NCI-H774 (cell line): ENCODE results near the gene RSKR.
"Not testable (repeated sequence)": the region's sequence is repeated elsewhere in the genome, so short reads cannot be mapped to it uniquely, and the experiment has no call there.

Experiments
- DNase-seq: peaks from one replicate; lab custom pipeline; 2025; lab: John Stamatoyannopoulos, UW

Gene RSKR

GRCh38 chr17:28622186-28622585, 8.2 kb upstream of the RSKR start:
- no peak for DNase-seq

GRCh38 chr17:28620010-28620409, 6.0 kb upstream of the RSKR start:
- DNase-seq = no peak

GRCh38 chr17:28618464-28618863, 4.5 kb upstream of the RSKR start:
- no peak for DNase-seq

GRCh38 chr17:28616281-28616680, 2.3 kb upstream of the RSKR start:
- DNase-seq = no peak

GRCh38 chr17:28615260-28615940, 1.4 kb upstream of the RSKR start:
- DNase-seq = peak; percentile 43

- DNase-seq = no peak
Observed at GRCh38 chr17:28612936-28613872, 781 bp downstream of the RSKR start.

- no peak for DNase-seq
Observed at GRCh38 chr17:28612531-28612930, 1.5 kb downstream of the RSKR start.

- DNase-seq = no peak
Observed at GRCh38 chr17:28610376-28610775, 3.6 kb downstream of the RSKR start.

GRCh38 chr17:28604031-28604430, 10.0 kb downstream of the RSKR start:
- not testable (repeated sequence) for DNase-seq

- peak; percentile 76 for DNase-seq
Observed at GRCh38 chr17:28599311-28600184, 14.4 kb downstream of the RSKR start.

GRCh38 chr17:28598799-28599310, 15.1 kb downstream of the RSKR start, which contains the start of gene SPAG5:
TSS of gene SPAG5 (minus strand) at chr17:28599025. CDS start at chr17:28598946, 79 bp downstream.
- DNase-seq = peak; percentile 97

GRCh38 chr17:28598389-28598788, 15.6 kb downstream of the RSKR start:
- DNase-seq = no peak

- DNase-seq = no peak
Observed at GRCh38 chr17:28597606-28598383, 16.2 kb downstream of the RSKR start.

GRCh38 chr17:28592260-28592659, 21.7 kb downstream of the RSKR start:
- DNase-seq = no peak

GRCh38 chr17:28585851-28586250, 28.1 kb downstream of the RSKR start:
- DNase-seq = no peak

- DNase-seq = no peak
Observed at GRCh38 chr17:28584434-28584833, 29.6 kb downstream of the RSKR start.

- no peak for DNase-seq
Observed at GRCh38 chr17:28582513-28582912, 31.5 kb downstream of the RSKR start.

GRCh38 chr17:28580959-28581358, 33.0 kb downstream of the RSKR start:
- no peak for DNase-seq

- no peak for DNase-seq
Observed at GRCh38 chr17:28579526-28579925, 34.5 kb downstream of the RSKR start.

- DNase-seq = no peak
Observed at GRCh38 chr17:28578246-28579195, 35.5 kb downstream of the RSKR start.
